ENCODE data around the gene HOXA11. TPM values are rescaled to one million over a fixed set of nuclear protein-coding genes. Genes with fewer than 3 reads are reported as not detected.

Gene HOXA11
- total RNA-seq, 2 experiments from 2014 or later, result not detected

GRCh38 chr7:27169658-27170425, 15.2 kb downstream of the HOXA11 start:
- Mint-ChIP-seq H3K27me3 (peaks cover 67% of the 10 kb centered on the region), H3K4me1 (ENCODE audit: low read depth) (peaks cover 36% of the 10 kb centered on the region), H3K36me3 (peaks cover 3% of the 10 kb centered on the region), H3K9me3 (no peaks in the 10 kb centered on the region), H3K27ac (no peak overlapping the region), H3K4me3 (no peak overlapping the region)
- ChIA-PET POLR2A (no interaction called here), CTCF (interaction anchor here (1.2 to 1.8 kb wide), 5 partner anchors 9 to 26 kb away, joined by 3 to 7 read pairs (median 5); no protein-coding TSS in a partner anchor)
- DNase-seq, result no peak
- intact Hi-C loops (cut with micrococcal nuclease), result loop anchor here (5.0 kb wide), 1 partner anchor 72 kb away; the partner anchor contains the start of gene EVX1

- H3K27ac Mint-ChIP-seq, result peak overlapping the region; percentile 51
- H3K4me3 Mint-ChIP-seq, result peak overlapping the region; percentile 20
- CTCF ChIA-PET, result interaction anchor here (0.5 to 1.7 kb wide), 7 partner anchors 9 to 1276 kb away, joined by 3 to 10 read pairs (median 3); no protein-coding TSS in a partner anchor
- DNase-seq, result no peak
- H3K36me3 Mint-ChIP-seq, result peaks cover 3% of the 10 kb centered on the region
- H3K27me3 Mint-ChIP-seq, result peaks cover 75% of the 10 kb centered on the region
- H3K4me1 Mint-ChIP-seq (ENCODE audit: low read depth), result peaks cover 34% of the 10 kb centered on the region
- intact Hi-C loops (cut with micrococcal nuclease), result loop anchor here (5.0 kb wide), 1 partner anchor 74 kb away; the partner anchor contains the start of gene EVX1
- POLR2A ChIA-PET, result no interaction called here
- no peaks in the 10 kb centered on the region for H3K9me3 Mint-ChIP-seq
Measured at GRCh38 chr7:27168265-27168947, 16.6 kb downstream of the HOXA11 start.

GRCh38 chr7:27167916-27168264, 17.1 kb downstream of the HOXA11 start:
- intact Hi-C loops (cut with micrococcal nuclease), result loop anchor here (2.0 to 5.0 kb wide), 2 partner anchors 31 to 74 kb away; partner anchors contain the start of gene EVX1
- Mint-ChIP-seq H3K27me3 (peaks cover 78% of the 10 kb centered on the region), H3K4me1 (ENCODE audit: low read depth) (peaks cover 34% of the 10 kb centered on the region), H3K4me3 (no peak overlapping the region), H3K27ac (no peak overlapping the region), H3K36me3 (peaks cover 3% of the 10 kb centered on the region), H3K9me3 (no peaks in the 10 kb centered on the region)
- DNase-seq, result no peak
- ChIA-PET POLR2A (no interaction called here), CTCF (interaction anchor here (0.9 to 1.7 kb wide), 5 partner anchors 8 to 1275 kb away, joined by 3 to 10 read pairs (median 3); no protein-coding TSS in a partner anchor)

- intact Hi-C loops (cut with micrococcal nuclease), result loop anchor here (1.0 to 5.0 kb wide), 3 partner anchors 17 to 75 kb away; partner anchors contain the start of gene EVX1
- CTCF ChIA-PET, result interaction anchor here (0.9 to 6.5 kb wide), 4 partner anchors 12 to 19 kb away, joined by 3 to 72 read pairs (median 14); partner anchors contain the start of gene HOXA3
Measured at GRCh38 chr7:27166531-27167505, 18.2 kb downstream of the HOXA11 start.

GRCh38 chr7:27165996-27166530, 19.0 kb downstream of the HOXA11 start:
- peak overlapping the region; percentile 66 for H3K27ac Mint-ChIP-seq
- H3K27me3 Mint-ChIP-seq, result peaks cover 75% of the 10 kb centered on the region

More at GRCh38 chr7:27166531-27167505, 18.2 kb downstream of the HOXA11 start:
- POLR2A ChIA-PET, result no interaction called here
- H3K4me3 Mint-ChIP-seq, result peak overlapping the region; percentile 47
- DNase-seq, result no peak
- H3K36me3 Mint-ChIP-seq, result peaks cover 3% of the 10 kb centered on the region
- peaks cover 79% of the 10 kb centered on the region for H3K27me3 Mint-ChIP-seq
- peak overlapping the region; percentile 16 for H3K27ac Mint-ChIP-seq
- H3K9me3 Mint-ChIP-seq, result no peaks in the 10 kb centered on the region
- H3K4me1 Mint-ChIP-seq (ENCODE audit: low read depth), result peaks cover 27% of the 10 kb centered on the region

GRCh38 chr7:27165089-27165995, 19.7 kb downstream of the HOXA11 start, which contains the start of gene HOXA9:
Gene HOXA9, minus strand, starts transcription at chr7:27165537. Its CDS starts 80 bp downstream, at chr7:27165457.
- Mint-ChIP-seq H3K27me3 (peaks cover 73% of the 10 kb centered on the region), H3K36me3 (peaks cover 2% of the 10 kb centered on the region), H3K27ac (peak within 1 kb of the TSS; percentile 66), H3K9me3 (no peaks in the 10 kb centered on the region), H3K4me3 (peak within 1 kb of the TSS; percentile 34), H3K4me1 (ENCODE audit: low read depth) (peaks cover 28% of the 10 kb centered on the region)
- no peak for DNase-seq
- intact Hi-C loops (cut with micrococcal nuclease), result loop anchor here (2.0 to 5.0 kb wide), 2 partner anchors 15 to 77 kb away; partner anchors contain the start of gene EVX1
- CTCF ChIA-PET, result interaction anchor here (0.7 to 6.5 kb wide), 4 partner anchors 14 to 478 kb away, joined by 3 to 72 read pairs (median 14); partner anchors contain the start of gene HOXA3
- POLR2A ChIA-PET, result no interaction called here

More at GRCh38 chr7:27165996-27166530, 19.0 kb downstream of the HOXA11 start:
- intact Hi-C loops (cut with micrococcal nuclease), result loop anchor here (1.0 to 5.0 kb wide), 4 partner anchors 15 to 76 kb away; partner anchors contain the start of gene EVX1
- peak overlapping the region; percentile 34 for H3K4me3 Mint-ChIP-seq
- H3K4me1 Mint-ChIP-seq (ENCODE audit: low read depth), result peaks cover 25% of the 10 kb centered on the region
- no peak for DNase-seq
- peaks cover 2% of the 10 kb centered on the region for H3K36me3 Mint-ChIP-seq
- H3K9me3 Mint-ChIP-seq, result no peaks in the 10 kb centered on the region
- ChIA-PET POLR2A (no interaction called here), CTCF (interaction anchor here (0.7 to 6.5 kb wide), 4 partner anchors 13 to 478 kb away, joined by 3 to 72 read pairs (median 14); partner anchors contain the start of gene HOXA3)

GRCh38 chr7:27164367-27165088, 20.5 kb downstream of the HOXA11 start:
- peaks cover 77% of the 10 kb centered on the region for H3K27me3 Mint-ChIP-seq
- CTCF ChIA-PET, result interaction anchor here (2.0 to 6.5 kb wide), 3 partner anchors 14 to 31 kb away, joined by 5 to 72 read pairs (median 22); partner anchors contain the start of gene HOXA3
- no peaks in the 10 kb centered on the region for H3K9me3 Mint-ChIP-seq
- H3K4me1 Mint-ChIP-seq (ENCODE audit: low read depth), result peaks cover 26% of the 10 kb centered on the region
- peak overlapping the region; percentile 51 for H3K27ac Mint-ChIP-seq
- H3K4me3 Mint-ChIP-seq, result peak overlapping the region; percentile 20
- H3K36me3 Mint-ChIP-seq, result peaks cover 2% of the 10 kb centered on the region
- intact Hi-C loops (cut with micrococcal nuclease), result loop anchor here (2.0 to 5.0 kb wide), 5 partner anchors 14 to 1302 kb away; partner anchors contain the start of genes EVX1 and HOXA1
- POLR2A ChIA-PET, result no interaction called here
- no peak for DNase-seq

GRCh38 chr7:27164045-27164366, 21.0 kb downstream of the HOXA11 start:
- Mint-ChIP-seq H3K4me1 (ENCODE audit: low read depth) (peaks cover 25% of the 10 kb centered on the region), H3K27me3 (peaks cover 80% of the 10 kb centered on the region), H3K27ac (peak overlapping the region; percentile 21), H3K36me3 (peaks cover 2% of the 10 kb centered on the region), H3K9me3 (no peaks in the 10 kb centered on the region), H3K4me3 (no peak overlapping the region)
- intact Hi-C loops (cut with micrococcal nuclease), result loop anchor here (2.0 to 5.0 kb wide), 4 partner anchors 13 to 1302 kb away; partner anchors contain the start of gene HOXA1
- ChIA-PET POLR2A (no interaction called here), CTCF (interaction anchor here (2.0 to 6.5 kb wide), 3 partner anchors 14 to 32 kb away, joined by 5 to 72 read pairs (median 22); partner anchors contain the start of gene HOXA3)
- DNase-seq, result no peak

GRCh38 chr7:27163288-27164044, 21.6 kb downstream of the HOXA11 start:
- Mint-ChIP-seq H3K4me3 (no peak overlapping the region), H3K9me3 (no peaks in the 10 kb centered on the region), H3K27ac (no peak overlapping the region), H3K4me1 (ENCODE audit: low read depth) (peaks cover 24% of the 10 kb centered on the region), H3K36me3 (no peaks in the 10 kb centered on the region), H3K27me3 (peaks cover 80% of the 10 kb centered on the region)
- no peak for DNase-seq
- POLR2A ChIA-PET, result no interaction called here
- intact Hi-C loops (cut with micrococcal nuclease), result loop anchor here (2.0 to 5.0 kb wide), 4 partner anchors 13 to 1301 kb away; partner anchors contain the start of gene HOXA1
- CTCF ChIA-PET, result interaction anchor here (1.2 to 6.5 kb wide), 4 partner anchors 13 to 1271 kb away, joined by 4 to 72 read pairs (median 14); partner anchors contain the start of gene HOXA3

Measured in activated CD4-positive, alpha-beta memory T cell treated with anti-CD3 and anti-CD28 coated beads for 36 hours (primary cell).